HFFc6 (cell line): ENCODE data around the gene CDH2. TPM values are rescaled to one million over a fixed set of nuclear protein-coding genes. Genes with fewer than 3 reads are reported as not detected.

Experiments
- DNase-seq: peaks from one replicate; pipeline ENCODE4 v3.0.0-alpha.2; 2018
- H3K27ac Mint-ChIP-seq: 2 replicates; pipeline ENCODE4 v1.8.0; 2020; ENCODE audit warnings: mild to moderate bottlenecking, mixed read lengths
- H3K27me3 Mint-ChIP-seq: 2 replicates; pipeline ENCODE4 v1.8.0; 2021; ENCODE audit warnings: mild to moderate bottlenecking, moderate library complexity, mixed read lengths; ENCODE audit not compliant: insufficient read depth
- H3K36me3 Mint-ChIP-seq: 2 replicates; pipeline ENCODE4 v1.8.0; 2021; ENCODE audit warnings: low read depth, mixed read lengths
- H3K4me1 Mint-ChIP-seq: 2 replicates; pipeline ENCODE4 v1.8.0; 2020; ENCODE audit warnings: low read depth, mixed read lengths
- H3K4me3 Mint-ChIP-seq: 2 replicates; pipeline ENCODE4 v1.8.0; 2020; ENCODE audit warnings: mild to moderate bottlenecking, moderate library complexity, mixed read lengths
- H3K9me3 Mint-ChIP-seq: 2 replicates; pipeline ENCODE4 v1.8.0; 2020; ENCODE audit warnings: mild to moderate bottlenecking, mixed read lengths
- CTCF ChIP-seq: fragments of 200-600 bp; sonication (generic); IDR thresholded peaks from 2 replicates; pipeline ENCODE4 v1.5.0; 2021; ENCODE audit warnings: antibody characterized with exemption, mild to moderate bottlenecking
- total RNA-seq, 6 experiments: library from RNA; stranded (reverse); fragmentation: NEBNext Ultra II Directional; extraction: Animal tissue kit (Norgen Biotek cat#: 25700); gene quantifications; 2 replicates in 1 of 6; 3 replicates in 5 of 6; pipeline ENCODE4 v1.2.3, GENCODE V29; 2021

The CDH2 gene
- total RNA-seq, 6 experiments from 2014 or later = 194 to 317 (median 206) TPM

GRCh38 chr18:28018351-28018750 lies 158.6 kb downstream of the CDH2 start:
- peak overlapping the region; percentile 52; the same call in 1 of the 2 replicates for H3K27ac Mint-ChIP-seq
- no peak overlapping the region for H3K4me3 Mint-ChIP-seq
- peaks cover 84% of the 10 kb centered on the region for H3K4me1 Mint-ChIP-seq
- H3K27me3 Mint-ChIP-seq = peaks cover 4% of the 10 kb centered on the region
- peaks cover 7% of the 10 kb centered on the region; the same call in 1 of the 2 replicates for H3K9me3 Mint-ChIP-seq
- DNase-seq = peak; percentile 45
- TF ChIP-seq CTCF = no peak
- H3K36me3 Mint-ChIP-seq = peaks cover 21% of the 10 kb centered on the region

- Mint-ChIP-seq H3K36me3 (peaks cover 30% of the 10 kb centered on the region), H3K9me3 (peaks cover 7% of the 10 kb centered on the region; the same call in 1 of the 2 replicates), H3K4me3 (no peak overlapping the region; the same call in 1 of the 2 replicates), H3K27ac (no peak overlapping the region), H3K27me3 (peaks cover 4% of the 10 kb centered on the region), H3K4me1 (peaks cover 100% of the 10 kb centered on the region)
- DNase-seq = no peak
- no peak for TF ChIP-seq CTCF
These were observed 161.3 kb downstream of the CDH2 start for GRCh38 chr18:28015671-28016070.

GRCh38 chr18:28013066-28013465 lies 163.9 kb downstream of the CDH2 start:
- Mint-ChIP-seq H3K4me1 (peaks cover 100% of the 10 kb centered on the region), H3K4me3 (no peak overlapping the region), H3K36me3 (peaks cover 22% of the 10 kb centered on the region), H3K9me3 (peaks cover 7% of the 10 kb centered on the region; the same call in 1 of the 2 replicates), H3K27ac (no peak overlapping the region), H3K27me3 (no peaks in the 10 kb centered on the region; the same call in 1 of the 2 replicates)
- DNase-seq = no peak
- peak; percentile 81 for TF ChIP-seq CTCF

- DNase-seq = no peak
- Mint-ChIP-seq H3K36me3 (peaks cover 15% of the 10 kb centered on the region), H3K4me3 (no peak overlapping the region), H3K9me3 (peaks cover 5% of the 10 kb centered on the region; the same call in 1 of the 2 replicates), H3K27me3 (no peaks in the 10 kb centered on the region; the same call in 1 of the 2 replicates), H3K27ac (peak overlapping the region; percentile 36; the same call in 1 of the 2 replicates), H3K4me1 (peaks cover 100% of the 10 kb centered on the region)
- no peak for TF ChIP-seq CTCF
These were observed 164.6 kb downstream of the CDH2 start for GRCh38 chr18:28012336-28012735.

- H3K27ac Mint-ChIP-seq = peak overlapping the region; percentile 4; the same call in 1 of the 2 replicates
- no peaks in the 10 kb centered on the region; the same call in 1 of the 2 replicates for H3K27me3 Mint-ChIP-seq
These were observed 167.3 kb downstream of the CDH2 start for GRCh38 chr18:28009589-28009988.

More at GRCh38 chr18:28009589-28009988, 167.3 kb downstream of the CDH2 start:
- no peak for TF ChIP-seq CTCF
- DNase-seq = no peak
- H3K36me3 Mint-ChIP-seq = peaks cover 22% of the 10 kb centered on the region
- H3K4me3 Mint-ChIP-seq = no peak overlapping the region
- no peaks in the 10 kb centered on the region for H3K9me3 Mint-ChIP-seq
- H3K4me1 Mint-ChIP-seq = peaks cover 89% of the 10 kb centered on the region
